Activated naive CD4-positive, alpha-beta T cell treated with anti-CD3 and anti-CD28 coated beads, Interleukin-2, amount 50 U/mL, for 16 hours (primary cell): ENCODE results near the gene TRDMT1.

ENCODE experiments used
- DNase-seq: peaks from one replicate; pipeline ENCODE4 v3.0.0-alpha.2; 2020

Gene TRDMT1

DNA sequence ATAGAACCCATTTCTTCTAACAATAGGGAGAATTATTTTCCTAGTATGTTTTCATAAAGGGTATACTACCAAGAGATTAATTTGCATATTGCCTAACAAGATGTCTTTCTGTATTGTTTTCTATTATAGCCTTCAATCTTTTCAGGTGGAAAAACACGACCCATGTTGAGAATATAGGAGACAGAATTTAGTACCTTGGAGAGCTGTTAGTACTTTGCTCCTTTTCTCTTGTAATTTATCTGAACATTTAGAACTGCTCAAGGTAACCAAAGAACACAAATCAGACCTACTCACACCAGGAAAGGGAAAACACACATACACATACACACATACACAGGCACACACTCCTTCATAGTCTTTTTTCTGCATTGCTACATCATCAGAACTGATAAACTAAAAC lies 7.8 kb upstream of the TRDMT1 start:
- no peak for DNase-seq

DNA sequence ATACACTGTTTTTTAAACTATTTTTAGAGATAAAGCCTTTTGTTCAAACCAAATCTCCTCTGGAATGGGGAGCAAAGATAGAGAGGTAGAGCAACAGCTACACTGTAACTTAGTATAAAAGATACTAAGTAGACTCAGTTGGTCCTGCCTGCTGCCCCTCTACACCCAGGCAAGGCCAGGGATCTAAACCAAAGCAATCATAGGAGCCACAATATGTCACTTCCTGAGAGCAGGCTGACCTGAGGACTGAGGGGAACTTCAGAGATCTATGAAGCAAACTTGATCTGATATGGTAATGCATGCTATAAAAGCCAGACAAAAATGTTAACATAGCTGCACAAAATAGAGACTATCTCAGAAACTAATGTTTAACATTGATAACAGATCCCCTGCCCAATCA lies 7.0 kb upstream of the TRDMT1 start:
- DNase-seq: no peak

DNA sequence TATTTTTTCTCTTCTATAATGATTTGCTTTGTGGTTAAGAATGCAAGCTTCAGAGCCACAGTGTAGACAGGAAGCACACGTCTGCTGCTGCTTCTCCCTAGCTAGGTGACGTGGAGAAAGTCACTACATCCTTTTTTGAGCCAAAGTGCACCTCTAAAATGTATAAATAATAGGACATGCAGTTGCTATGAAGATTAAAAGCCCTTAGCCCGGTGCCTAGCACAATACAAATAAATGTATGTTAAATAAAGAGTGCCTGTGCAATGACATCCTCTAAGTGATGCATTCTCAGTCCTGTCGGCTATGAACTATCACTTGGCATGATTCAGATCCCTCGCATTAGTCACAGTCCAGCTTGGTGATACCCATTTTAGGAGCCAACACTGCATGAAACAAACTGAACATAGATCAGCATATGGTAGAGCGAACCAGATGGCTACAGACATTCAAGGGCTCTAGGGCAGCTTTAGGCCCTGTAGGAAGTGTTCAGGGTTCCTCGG lies 4.8 kb upstream of the TRDMT1 start:
- DNase-seq: peak; percentile 28

DNA sequence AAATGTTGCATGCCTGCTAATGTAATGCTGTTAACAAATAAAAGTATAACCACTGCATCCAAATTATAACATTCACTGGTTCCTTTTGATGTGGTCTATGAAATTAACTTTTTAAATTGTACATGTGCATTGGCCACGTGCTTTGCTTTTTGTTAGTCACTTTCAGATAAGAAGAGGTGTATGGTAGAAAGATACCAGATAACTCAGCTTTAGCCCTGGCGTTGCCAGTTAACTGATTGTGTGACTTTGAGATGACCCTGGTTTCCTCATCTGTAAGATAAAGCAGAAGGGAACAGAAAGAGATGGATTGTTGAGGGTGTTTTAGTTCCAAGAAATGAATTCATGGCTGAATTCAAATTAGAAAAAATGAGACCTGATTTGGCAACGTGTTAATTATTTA lies 1.9 kb upstream of the TRDMT1 start:
- no peak for DNase-seq

DNA sequence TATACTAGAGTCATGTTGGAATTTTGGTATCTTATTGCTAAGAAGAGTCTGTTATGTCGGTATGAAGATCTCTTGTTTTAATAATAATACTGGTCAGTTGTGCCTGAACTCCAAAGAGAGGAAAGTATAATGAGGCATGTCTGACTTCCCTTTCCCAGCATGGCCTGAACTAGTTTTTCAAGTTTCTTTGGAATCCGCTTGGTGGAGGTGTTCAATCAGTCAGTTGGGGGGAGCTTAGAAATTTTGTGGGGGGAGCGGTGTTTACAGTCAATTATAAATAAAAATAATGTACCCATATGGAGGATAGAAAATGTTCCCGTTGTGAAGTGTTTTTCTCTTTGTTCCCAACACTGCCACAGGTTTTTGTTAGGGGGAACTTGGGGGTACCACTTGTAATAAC lies 1.5 kb upstream of the TRDMT1 start:
- DNase-seq: no peak

DNA sequence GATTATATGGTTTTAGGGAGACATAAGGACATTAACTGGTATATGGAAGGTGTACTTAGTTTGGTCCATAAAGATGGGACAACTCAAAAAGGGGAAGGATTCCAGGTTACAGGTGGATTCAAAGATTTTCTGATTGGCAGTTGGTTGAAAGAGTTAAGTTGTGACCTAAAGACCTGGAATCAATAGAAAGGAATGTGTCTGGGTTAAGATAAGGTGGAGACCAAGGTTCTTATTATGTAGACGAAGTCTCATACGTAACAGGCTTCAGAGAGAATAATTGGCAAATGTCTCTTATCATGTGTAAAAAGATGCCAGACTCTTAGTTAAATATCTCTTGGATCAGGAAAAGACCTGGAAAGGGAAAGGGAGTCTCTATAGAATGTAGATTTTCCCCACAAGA lies 1.0 kb upstream of the TRDMT1 start:
- DNase-seq: no peak

DNA sequence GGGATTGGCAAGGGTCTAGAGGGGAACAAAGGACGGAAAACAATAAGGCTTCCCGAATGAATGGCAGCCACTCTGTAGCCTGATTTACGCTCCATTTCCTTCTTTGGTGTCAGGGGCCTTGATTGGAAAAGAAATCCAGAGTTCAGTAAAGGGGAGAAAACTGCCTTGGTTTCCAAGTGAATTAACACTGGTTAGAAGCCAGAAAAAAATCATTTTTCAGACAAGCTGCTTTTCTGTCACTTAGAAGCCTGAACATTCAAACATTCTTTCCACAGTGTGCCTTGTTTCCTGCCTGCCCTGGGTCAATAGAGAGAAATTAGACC lies 283 bp upstream of the TRDMT1 start:
- DNase-seq: no peak

DNA sequence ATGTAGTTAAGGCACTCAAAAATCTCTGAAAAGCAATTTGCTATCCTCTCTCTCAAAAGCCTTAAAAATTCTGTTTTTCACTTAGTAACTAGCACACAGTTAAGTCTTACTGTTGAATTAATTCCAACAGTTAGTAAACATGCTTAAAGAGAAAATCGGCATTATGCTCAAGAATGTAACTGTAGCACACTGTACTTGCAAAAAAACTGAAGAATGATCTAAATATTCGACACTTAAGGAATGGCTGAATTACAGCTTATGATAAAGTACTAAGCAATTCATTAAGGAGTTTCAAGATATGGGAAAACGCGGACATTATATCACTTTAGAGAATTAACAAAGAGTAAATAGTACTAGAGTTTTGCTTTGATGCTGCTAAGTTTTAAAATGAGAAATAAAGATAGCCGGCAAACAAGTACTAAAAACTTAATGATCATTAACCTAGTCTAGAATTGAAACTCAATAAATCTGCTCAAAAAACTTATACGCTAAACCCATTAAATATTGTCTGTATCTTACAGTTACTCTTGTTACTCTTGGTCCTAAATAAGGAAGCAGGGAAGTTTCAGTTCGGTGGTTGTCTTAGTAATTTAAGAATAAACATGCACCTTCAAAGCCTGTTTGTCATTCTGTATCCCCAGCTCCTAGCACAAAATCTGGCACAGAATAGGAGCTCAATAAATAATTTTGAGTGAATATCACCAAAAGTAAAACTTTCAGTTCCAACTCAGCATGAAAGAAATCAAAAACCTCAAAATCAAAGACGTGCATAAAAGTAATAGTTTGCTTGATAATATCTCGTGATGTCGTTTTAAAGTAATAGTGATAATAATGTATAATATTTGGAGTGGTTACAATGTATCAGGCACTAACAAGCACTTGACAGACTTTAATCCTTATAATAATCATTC lies 1.2 kb downstream of the TRDMT1 start:
- no peak for DNase-seq

DNA sequence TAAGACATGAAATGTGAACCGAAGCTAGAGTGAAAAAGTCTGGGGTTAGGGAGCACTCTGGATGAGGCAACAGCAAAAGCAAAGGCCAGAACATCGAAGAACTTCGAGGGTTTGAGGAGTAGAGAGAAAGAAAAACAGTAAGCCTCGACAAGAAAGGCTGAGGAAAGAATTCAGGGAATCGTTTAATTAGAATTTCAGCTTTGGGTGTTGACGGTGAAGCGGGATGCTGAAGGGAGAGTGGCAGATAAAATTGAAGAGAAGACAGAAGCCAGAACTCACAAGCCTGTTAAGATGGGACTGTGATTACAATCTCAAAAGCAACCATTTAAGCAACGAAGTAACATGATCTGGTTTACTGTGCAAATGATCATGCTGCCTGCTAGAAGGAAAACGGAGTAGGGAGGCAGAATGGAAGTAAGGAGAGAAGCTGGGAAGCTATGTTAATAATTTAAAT lies 2.1 kb downstream of the TRDMT1 start:
- DNase-seq: no peak

DNA sequence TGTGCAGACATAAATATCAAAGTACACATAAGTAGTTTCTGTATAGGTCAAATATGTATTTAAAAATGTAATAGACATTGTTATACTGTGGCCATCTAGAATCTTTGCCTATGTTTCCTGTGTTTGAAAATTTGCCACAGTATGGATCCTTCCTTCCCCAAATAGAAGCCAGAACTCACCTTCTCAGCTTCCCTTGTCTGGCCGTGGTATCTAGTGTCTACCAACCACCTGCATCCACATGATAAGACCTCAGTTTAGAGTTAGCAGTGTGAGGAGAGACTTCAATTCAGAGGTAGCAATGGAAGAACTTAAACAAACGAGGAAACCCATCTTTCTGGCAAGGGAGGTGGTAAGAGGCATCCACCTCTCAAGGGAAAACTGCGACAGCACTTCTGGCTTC lies 4.9 kb downstream of the TRDMT1 start:
- DNase-seq: no peak

DNA sequence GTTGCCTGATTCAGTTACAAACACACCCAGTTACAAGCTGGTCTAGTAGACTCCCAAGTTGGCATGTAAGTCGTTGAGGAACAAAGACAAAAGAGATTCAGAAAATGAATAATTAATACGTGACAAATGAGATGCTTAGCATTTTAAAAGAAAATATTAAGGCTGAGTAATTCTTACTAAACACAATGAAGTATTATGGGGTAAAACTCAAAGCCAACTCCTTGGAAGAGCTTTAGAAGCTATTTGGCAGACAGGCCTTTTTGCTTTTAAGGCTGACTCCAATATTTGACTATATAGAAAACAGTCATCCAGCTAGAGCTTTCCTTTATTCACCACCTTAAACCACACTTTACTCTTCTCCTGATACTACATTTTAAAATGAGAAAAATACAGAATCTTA lies 5.4 kb downstream of the TRDMT1 start:
- DNase-seq: no peak

DNA sequence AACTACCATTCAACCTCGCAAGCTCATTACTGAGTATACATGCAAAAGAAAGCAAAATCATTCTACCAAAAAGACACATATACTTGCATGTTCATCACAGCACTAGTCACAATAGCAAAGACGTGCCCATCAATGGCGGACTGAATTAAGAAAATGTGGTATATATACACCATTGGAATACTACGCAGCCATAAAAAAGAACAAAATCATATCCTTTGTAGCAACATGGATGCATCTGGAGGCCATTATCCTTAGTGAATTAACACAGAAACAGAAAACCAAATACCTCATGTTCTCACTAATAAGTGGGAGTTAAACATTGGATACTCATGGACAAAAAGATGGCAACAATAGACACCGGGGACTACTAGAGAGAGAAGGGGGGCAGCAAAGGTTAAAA lies 6.4 kb downstream of the TRDMT1 start:
- DNase-seq: no peak

DNA sequence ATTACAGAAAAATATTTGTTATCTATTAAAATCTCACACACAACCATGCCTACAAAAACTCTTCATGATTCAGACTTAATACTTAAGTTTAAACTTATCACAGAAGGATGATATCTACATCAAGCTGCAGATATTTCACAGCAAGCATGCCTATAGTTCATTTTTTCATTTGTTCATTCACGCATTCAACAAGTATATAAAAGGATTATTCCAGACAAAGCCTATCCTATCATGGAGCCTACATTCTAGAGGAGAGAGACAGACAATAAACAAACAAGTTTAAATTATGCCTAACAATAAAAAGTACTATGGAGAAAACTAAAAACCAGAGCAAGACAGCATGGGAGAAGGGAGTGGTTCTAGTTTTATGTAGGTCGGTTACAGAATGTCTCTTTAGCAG lies 10.9 kb downstream of the TRDMT1 start:
- no peak for DNase-seq

DNA sequence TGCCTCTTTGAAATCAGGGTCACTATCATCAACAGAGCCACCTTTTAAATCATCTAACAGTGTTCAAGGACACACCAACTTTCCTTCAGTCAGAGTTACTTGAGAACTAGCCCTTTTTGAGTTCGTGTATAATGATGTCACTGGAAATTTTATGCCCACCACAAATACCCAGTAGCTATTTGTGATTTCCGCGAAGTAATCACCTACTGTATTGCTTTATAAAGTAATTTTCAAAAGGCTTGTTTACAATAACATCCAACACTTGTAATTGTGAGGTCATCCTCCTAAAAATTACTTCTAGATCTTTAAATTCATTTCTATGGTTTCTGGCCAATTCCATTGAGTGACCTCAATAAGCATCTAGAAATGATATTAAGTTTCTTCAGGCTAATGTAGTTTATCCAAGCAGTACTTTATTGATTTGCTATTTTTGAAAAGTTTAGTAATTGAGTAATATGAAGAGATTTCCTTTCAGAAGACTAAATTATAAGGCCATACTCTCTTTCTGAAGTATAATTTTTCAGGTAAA lies 12.8 kb downstream of the TRDMT1 start:
- DNase-seq: no peak

DNA sequence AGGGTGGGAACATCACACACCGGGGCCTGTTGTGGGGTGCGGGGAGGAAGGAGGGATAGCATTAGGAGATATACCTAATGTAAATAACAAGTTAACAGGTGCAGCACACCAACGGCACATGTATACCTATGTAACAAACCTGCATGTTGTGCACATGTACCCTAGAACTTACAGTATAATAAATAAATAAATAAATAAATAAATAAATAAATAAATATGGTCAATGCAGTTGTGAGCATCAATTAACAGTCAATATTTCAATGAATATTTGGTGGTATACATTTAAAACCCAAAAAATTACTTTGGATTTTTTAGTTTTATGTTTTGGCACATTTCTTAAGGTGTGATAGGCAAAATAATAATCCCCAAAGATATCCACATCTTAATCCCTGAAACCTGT lies 15.6 kb downstream of the TRDMT1 start:
- no peak for DNase-seq

DNA sequence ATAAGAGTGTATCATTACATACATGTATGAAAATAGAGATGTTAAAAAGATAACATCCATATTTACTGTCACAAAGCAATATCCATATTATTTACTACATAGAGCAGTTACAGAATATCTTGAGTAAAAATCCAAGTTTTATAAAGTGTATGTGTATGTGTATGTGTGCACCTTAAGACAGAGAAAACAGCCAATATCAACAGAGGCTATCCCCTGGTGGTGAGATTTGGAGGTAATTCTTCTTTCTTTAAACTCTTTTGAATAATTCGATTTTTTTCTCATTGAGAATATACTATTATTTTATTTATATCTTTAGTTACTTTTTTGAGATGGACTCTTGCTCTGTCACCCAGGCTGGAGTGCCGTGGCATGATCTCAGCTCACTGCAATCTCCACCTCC lies 18.4 kb downstream of the TRDMT1 start:
- no peak for DNase-seq

DNA sequence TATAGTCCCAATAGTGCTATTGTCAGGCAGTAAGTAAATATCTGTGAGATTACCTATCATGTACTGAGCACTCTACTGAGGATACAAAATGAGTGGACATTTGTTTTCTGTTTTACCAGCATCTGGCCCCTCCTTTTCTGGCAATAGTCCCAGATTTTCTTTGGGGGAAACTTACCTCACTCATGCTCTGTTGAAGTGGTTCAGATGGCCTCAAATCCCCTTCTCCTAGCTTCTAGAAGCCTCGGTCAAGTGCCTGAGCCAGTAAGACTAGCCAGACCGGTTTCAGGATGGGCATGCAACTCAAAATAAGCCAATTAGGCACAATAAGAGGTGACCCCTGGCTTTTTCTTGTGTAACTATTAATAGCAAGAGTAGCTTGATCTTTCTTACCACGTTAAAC lies 19.7 kb downstream of the TRDMT1 start:
- DNase-seq: no peak

DNA sequence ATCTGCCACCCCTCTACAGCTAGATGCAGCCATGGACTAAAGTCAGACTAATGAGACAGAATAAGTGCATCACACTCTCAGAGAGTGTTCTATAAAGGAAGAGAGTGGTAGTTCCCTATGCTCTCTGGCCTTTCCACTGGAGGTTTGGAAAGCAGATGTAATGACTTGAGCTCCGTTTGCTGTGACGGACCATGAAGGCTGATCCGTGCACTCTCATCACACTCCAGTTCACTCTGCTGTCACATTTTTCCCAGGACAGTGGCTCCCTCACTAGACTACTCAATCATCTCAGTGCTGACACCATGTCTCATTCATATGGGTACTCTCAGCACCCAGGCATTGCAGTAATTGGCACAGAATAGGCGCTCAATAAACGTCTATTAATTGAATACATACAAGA lies 20.4 kb downstream of the TRDMT1 start:
- no peak for DNase-seq

DNA sequence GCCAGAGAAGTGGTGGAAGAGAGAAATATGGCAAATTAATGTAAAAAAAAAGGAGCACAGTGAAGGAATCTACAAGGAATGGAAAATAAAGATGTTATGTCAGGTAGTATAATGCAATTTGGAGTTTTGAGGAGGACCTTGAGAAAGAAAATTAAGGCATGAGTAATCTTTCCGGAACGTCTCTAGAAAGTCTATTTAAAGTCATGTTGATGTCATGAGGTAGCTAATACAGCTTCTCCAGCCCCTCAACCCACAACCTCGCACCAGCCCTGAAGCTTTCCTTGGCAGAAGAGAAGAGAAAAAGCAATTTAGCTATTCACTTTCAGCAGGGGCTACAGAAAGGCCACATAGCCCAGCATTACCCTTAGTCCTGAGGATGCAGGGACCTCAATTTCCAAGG lies 22.5 kb downstream of the TRDMT1 start:
- no peak for DNase-seq

DNA sequence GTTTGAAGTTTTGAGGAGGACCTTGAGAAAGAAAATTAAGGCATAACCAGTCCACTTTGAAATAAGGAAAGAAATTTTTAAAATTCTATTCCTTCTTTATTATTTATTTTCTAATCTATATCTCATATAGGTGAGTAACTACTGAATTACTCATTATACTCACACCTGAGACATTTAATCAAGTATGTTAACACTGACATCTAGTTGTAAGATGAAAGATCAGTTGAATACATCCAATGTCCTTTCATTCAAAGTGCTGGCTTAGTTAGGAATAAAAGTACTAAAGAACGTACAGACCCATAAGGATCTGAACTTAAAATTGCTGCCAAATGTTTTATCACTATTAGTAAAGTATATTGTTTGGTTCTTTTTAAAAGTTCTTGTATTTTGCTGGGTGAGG lies 23.5 kb downstream of the TRDMT1 start:
- DNase-seq: no peak

DNA sequence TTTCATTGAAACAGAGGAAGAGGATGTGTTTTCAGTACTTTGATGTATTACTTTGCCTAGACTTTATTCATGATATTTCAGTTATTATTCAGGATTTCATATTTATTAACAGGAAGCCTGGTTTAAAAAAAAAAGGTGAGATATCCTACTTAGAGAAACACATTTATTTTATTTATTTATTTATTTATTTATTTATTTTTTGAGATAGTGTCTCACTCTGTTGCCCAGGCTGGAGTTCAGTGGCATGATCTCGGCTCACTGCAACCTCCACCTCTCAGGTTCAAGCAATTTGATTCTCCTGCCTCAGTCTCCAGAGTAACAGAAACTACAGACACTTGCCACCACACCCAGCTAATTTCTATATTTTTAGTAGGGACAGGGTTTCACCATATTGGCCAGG lies 24.5 kb downstream of the TRDMT1 start:
- no peak for DNase-seq

DNA sequence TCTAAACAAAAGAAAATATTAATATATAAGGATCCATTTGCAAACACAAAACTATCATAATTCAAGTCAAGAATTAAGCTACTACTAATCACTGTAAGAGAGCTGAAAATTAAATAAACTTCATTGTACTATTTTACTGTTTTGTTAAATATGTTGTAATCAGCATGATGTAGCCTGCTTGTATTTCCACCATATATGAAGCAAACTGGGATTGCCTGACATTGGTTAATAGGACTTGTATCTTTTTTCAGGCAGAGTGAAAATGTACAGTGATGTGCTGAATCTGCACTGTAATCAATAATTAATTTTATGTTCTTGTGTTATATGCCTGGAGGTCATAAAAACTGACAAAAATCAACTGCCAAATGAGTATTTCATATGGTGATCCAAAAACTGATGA lies 25.4 kb downstream of the TRDMT1 start:
- DNase-seq: no peak

DNA sequence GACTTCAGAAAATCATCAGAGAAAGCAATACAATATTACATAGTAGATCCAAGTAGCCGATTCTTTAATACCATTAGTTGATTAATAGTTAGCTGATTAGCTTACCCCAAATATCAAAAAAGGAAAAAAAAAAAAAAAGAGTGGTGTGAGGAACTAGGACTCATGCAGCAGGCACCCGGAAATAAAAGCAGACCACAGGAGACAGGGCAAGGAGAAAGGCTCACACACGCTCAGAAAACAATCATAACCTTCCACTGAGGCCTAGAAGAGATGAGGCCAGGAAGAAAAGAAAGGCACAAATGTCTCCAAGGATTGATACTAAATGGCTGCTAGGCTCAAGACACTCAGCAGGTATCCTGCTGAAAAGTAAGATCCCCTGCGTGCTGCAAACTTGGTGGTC lies 25.9 kb downstream of the TRDMT1 start:
- no peak for DNase-seq

DNA sequence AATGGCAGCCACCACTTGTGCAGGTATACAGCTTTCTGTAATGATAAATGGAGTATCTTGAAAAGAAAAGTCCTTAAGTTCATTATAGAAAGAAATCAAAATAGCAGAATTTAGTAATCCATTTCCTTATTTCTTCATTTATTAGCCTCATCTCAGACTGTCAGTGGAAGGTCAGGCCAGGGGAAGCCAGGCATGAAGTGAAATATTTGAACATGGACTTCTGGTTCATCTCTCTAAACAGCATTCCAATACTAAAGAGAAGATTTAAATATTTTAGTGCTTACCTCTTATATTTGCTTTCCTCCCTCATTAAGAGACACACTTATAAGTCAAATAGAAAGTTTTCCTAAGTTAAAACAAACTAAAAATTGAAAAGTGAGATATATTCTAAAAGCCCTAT lies 26.8 kb downstream of the TRDMT1 start:
- DNase-seq: no peak

DNA sequence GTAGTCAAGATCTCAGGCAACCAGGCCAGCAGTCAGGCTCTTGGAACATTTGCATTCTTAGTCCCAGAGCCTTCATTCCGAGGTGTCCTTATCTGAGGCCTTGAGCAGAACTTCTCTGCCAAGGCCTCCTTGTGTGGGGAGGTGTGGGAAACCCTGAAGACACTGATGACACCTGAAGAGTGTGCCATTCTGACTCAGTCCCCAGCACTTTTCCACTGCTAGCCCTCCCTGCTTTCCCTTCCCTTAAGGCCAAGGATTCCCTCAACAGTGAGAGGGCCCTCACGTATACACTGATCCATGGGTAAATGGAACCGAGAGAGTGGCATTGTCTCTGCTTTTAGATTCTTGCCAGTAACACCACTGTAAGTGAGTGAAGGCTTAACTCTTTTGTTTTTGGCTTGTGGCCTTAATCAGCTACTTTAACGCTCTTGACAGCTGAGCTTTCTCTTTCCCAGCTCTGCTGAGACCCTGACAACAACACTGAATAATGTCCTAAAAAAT lies 30.3 kb downstream of the TRDMT1 start:
- DNase-seq: no peak
